ENCODE results near the gene TRPC1.

TRPC1 gene

DNA sequence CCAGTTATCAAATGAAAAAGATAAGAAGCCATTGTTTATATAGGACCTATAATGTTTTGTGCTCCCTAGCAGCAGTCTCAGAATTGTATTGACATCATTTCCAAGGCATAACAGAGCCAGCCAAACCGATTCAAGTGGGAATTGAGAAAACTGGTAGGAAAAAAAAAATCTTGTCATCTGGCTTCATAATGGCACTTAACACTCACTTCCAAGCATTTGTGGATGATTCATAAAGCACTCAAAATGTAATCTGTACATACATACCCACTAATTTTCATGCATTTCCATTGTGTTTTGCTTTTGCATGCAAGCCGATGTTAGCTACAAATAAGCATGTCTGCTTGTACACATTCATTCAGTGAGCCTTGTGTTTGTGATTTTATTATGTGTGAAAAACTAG, 18.6 kb upstream of the TRPC1 start:
- TF ChIP-seq, protein P1, sequence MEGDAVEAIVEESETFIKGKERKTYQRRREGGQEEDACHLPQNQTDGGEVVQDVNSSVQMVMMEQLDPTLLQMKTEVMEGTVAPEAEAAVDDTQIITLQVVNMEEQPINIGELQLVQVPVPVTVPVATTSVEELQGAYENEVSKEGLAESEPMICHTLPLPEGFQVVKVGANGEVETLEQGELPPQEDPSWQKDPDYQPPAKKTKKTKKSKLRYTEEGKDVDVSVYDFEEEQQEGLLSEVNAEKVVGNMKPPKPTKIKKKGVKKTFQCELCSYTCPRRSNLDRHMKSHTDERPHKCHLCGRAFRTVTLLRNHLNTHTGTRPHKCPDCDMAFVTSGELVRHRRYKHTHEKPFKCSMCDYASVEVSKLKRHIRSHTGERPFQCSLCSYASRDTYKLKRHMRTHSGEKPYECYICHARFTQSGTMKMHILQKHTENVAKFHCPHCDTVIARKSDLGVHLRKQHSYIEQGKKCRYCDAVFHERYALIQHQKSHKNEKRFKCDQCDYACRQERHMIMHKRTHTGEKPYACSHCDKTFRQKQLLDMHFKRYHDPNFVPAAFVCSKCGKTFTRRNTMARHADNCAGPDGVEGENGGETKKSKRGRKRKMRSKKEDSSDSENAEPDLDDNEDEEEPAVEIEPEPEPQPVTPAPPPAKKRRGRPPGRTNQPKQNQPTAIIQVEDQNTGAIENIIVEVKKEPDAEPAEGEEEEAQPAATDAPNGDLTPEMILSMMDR (IDR thresholded peaks at IDR 0.05) = no peak

DNA sequence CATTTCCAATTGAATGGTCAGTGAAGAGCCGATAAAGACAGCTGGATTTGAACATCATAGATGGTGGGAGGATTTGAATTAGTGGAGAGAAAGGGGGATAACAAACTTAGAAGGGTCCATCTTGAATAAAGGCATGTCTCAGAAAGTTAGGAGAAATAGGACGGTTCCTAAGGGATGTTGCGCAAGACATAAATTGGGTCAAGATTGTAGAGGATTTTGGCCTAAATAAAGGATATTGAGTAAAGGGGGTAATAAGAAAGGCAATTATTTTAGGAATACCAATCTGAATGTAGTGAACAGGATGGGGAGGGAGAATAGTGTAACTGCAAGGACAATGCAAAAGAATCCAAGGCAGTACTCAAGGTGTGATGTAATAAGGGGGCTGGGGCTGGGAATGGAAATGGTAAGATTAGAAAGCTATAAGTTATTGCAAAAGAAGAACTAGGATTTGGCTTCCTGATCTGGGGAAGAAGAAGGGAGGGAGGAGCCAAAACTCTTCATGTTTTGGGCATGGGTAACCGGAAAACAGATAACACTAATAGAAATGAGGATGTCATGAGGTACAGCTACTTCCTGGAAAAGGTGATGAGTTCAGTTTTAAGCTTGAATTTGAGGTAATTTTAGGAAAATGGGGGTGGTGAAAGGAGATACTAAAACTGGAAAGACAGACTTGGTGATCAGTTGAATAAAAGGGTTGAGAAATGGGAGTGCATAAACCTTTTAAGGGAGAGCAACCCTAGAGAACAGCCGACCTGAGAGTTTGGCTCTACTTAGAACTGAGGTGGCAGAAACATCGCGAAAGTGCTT, 17.3 kb upstream of the TRPC1 start:
- TF ChIP-seq, protein P1 (IDR thresholded peaks at IDR 0.05) = no peak

DNA sequence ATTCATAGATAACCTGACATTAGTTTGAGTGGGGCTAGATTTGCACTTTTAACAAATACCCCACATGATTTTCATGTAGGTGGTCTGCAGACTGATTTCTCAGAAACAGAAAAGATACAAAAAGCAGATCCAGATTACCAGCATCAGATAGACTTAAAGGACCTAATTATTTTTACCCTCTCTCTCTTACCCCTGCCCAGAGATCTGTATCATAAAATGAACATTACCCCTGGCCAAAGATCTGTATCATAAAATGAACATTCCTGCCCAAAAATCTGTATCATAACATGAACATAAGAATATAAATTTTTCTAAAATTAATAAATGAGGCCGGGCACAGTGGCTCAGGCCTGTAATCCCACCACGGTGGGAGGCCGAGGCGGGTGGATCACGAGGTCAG, 14.6 kb upstream of the TRPC1 start:
- TF ChIP-seq, protein P1 (IDR thresholded peaks at IDR 0.05) = no peak

DNA sequence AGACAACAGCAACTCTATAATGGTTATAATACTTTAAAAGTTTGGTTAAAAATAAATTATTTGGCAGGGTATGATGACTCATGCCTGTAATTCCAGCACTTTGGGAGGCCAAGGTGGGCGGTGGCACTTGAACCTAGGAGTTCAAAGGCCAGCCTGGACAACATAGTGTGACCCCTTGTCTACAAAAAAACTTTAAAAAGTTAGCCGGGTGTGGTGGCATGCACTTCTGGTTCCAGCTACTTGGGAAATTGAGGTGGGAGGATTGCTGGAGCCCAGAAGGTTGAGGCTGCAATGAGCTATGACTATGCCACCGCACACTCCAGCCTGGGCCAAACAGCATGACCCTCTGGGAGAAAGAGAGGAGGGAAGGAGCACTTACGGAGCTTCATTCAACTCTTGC, 7.7 kb upstream of the TRPC1 start:
- TF ChIP-seq, protein P1 (IDR thresholded peaks at IDR 0.05) = no peak

DNA sequence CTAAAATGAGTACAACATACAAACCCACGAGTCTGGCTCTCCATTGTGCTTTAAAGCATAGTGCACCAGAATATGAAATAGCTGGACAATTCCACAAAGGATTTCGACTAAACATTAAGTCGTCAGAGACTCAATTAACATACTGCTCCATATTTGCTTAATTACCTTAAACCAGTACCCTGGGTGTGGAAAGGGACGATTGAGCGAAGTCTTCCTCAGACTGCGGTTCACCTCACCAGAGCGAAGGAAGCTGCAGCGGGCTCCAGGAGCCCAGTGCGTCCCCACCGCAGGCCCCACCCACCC, 218 bp upstream of the TRPC1 start:
- TF ChIP-seq, protein P1 (IDR thresholded peaks at IDR 0.05) = no peak

DNA sequence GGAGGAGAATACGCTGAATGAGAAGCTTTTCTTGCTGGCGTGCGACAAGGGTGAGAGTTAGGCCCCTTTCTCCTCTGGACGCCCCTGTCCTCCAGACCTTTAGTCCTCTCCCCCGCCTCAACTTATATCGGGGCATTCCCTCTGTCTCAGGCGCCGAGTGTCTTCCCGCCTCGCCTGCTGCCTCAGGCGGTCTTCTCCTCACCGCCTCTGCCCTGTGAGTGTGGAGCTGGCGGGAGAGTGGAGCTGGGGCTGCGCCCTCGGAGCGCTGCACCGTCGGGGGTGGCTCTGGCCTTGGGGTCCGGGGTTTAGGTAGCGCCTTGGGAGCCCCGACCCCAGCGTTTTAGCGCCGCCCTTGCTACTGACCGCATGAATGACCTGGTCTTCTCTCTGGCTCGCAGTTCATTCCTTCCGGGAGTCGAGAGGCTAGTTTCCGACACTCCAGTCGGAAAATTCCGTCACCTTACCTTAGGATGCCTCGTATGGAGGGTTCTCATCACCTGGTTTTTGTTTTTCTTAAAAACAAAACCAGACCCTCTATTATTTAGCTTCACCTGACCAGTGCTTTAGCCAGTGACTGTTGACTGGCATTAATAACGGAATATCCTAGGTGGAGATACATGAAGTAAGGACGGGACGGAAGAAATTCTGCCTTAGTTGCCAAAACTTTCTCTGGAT, 985 bp downstream of the TRPC1 start:
- TF ChIP-seq, protein P1 (IDR thresholded peaks at IDR 0.05) = no peak

DNA sequence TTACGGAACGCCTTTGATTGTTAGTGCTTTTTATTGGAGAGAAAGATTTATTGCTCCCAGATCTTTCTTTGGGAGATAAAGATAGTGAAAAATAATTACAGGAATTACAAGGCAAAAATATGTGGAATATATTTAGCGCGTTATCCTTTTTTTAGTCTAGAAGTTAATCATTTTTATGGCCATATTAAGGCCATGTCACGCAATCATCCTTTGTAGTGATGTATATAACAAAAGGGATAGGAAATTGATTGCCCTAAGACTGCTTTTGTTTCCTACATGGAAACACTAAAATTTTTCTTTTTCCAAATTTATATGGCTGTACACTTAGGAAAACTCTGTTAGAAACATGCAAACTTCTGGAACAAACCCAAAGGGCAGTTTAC, 1.5 kb downstream of the TRPC1 start:
- TF ChIP-seq, protein P1 (IDR thresholded peaks at IDR 0.05) = no peak

Data from LNCAP (cell line).